GM21447 (cell line): ENCODE results near the gene CELSR2.

Source experiments
- ATAC-seq: cut with Tn5 transposase; IDR thresholded peaks from one replicate; pipeline ENCODE4 v1.9.1; 2021; ENCODE audit not compliant: unreplicated experiment

CELSR2 gene

GRCh38 chr1:109251277-109252166 lies 2.2 kb downstream of the CELSR2 start:
- ATAC-seq, result no peak

DNA sequence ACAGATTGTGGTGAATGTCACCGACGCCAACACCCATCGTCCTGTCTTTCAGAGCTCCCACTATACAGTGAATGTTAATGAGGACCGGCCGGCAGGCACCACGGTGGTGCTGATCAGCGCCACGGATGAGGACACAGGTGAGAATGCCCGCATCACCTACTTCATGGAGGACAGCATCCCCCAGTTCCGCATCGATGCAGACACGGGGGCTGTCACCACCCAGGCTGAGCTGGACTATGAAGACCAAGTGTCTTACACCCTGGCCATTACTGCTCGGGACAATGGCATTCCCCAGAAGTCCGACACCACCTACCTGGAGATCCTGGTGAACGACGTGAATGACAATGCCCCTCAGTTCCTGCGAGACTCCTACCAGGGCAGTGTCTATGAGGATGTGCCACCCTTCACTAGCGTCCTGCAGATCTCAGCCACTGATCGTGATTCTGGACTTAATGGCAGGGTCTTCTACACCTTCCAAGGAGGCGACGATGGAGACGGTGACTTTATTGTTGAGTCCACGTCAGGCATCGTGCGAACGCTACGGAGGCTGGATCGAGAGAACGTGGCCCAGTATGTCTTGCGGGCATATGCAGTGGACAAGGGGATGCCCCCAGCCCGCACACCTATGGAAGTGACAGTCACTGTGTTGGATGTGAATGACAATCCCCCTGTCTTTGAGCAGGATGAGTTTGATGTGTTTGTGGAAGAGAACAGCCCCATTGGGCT lies 3.0 kb downstream of the CELSR2 start:
- ATAC-seq, result no peak

DNA sequence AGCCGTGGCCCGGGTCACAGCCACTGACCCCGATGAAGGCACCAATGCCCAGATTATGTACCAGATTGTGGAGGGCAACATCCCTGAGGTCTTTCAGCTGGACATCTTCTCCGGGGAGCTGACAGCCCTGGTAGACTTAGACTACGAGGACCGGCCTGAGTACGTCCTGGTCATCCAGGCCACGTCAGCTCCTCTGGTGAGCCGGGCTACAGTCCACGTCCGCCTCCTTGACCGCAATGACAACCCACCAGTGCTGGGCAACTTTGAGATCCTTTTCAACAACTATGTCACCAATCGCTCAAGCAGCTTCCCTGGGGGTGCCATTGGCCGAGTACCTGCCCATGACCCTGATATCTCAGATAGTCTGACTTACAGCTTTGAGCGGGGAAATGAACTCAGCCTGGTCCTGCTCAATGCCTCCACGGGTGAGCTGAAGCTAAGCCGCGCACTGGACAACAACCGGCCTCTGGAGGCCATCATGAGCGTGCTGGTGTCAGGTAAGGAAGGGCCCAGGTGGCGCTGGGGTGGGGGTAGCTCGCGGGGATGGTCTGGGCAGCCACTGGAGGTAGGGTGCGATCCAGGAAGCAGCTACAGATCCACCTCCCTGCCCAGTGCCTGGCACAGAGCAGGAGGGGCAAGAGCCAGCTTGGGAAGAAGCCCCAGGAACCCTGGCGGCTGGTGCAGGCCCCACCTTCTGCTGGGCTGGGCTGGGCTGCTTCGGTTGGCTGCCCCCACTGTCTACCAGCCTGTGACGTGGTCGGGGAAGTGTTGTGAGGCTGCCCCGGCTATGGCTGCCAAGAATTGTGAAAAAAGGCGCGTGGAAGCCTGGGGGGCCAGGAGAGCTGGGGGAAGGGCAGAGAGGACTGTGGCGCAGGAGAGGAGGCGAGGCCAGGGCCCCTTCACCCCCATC lies 3.8 kb downstream of the CELSR2 start:
- ATAC-seq, result no peak

- ATAC-seq, result no peak
These were observed 4.7 kb downstream of the CELSR2 start for GRCh38 chr1:109253803-109254620.

- ATAC-seq, result no peak
These were observed 5.3 kb downstream of the CELSR2 start for GRCh38 chr1:109254621-109255096.

DNA sequence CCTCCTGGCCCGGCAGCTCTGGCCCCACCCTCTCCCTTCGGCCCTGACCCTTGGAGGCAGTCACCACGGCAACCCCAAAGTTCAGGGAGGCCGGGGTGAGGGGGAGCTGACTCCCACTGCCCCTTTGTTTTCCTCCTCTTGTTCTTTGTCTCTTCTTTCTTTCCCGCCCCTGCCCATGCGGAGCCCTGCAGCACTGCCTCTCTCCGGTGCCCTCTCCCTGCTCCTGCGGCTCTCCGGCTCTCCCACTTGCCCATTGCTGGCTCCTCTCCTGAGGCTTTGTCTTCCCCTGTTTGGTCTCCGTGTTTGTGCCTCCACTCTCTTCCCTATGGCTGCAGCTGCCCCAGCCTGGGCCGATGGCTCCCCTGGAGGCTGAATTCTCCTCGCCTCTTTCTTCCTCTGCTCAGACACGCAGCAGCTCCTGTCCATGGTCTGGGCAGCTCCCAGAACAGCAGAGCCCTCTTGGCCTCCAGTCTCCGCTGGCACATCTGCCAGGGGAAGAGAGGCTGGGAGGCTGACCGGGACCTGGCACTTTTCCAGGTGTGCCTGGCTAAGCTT lies 5.8 kb downstream of the CELSR2 start:
- no peak for ATAC-seq

GRCh38 chr1:109255678-109256077 lies 6.3 kb downstream of the CELSR2 start:
- ATAC-seq, result no peak

GRCh38 chr1:109256085-109256484 lies 6.7 kb downstream of the CELSR2 start:
- no peak for ATAC-seq

- ATAC-seq, result no peak
These were observed 7.8 kb downstream of the CELSR2 start for GRCh38 chr1:109256971-109257681.

- ATAC-seq, result no peak
These were observed 8.5 kb downstream of the CELSR2 start for GRCh38 chr1:109257682-109258421.

DNA sequence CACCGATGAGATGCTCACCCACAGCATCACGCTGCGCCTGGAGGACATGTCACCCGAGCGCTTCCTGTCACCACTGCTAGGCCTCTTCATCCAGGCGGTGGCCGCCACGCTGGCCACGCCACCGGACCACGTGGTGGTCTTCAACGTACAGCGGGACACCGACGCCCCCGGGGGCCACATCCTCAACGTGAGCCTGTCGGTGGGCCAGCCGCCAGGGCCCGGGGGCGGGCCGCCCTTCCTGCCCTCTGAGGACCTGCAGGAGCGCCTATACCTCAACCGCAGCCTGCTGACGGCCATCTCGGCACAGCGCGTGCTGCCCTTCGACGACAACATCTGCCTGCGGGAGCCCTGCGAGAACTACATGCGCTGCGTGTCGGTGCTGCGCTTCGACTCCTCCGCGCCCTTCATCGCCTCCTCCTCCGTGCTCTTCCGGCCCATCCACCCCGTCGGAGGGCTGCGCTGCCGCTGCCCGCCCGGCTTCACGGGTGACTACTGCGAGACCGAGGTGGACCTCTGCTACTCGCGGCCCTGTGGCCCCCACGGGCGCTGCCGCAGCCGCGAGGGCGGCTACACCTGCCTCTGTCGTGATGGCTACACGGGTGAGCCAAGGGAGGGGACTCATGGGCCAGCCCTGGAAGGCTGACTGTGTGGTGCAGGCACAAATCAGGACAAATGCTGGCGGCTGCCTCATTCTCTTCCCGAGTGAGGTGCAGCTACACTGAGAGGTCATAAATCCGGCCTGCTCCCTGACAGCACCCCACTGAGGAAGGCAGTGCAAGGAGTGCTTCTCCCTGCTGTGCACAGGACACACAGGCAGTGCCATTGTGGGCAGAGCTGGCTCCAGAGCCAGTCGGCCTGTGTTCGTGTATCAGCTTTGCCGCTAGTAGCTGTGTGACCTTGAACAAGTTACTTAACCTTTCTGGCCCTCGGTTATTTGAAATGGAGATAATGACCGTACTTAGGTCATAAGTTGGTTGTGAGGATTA lies 9.4 kb downstream of the CELSR2 start:
- no peak for ATAC-seq

DNA sequence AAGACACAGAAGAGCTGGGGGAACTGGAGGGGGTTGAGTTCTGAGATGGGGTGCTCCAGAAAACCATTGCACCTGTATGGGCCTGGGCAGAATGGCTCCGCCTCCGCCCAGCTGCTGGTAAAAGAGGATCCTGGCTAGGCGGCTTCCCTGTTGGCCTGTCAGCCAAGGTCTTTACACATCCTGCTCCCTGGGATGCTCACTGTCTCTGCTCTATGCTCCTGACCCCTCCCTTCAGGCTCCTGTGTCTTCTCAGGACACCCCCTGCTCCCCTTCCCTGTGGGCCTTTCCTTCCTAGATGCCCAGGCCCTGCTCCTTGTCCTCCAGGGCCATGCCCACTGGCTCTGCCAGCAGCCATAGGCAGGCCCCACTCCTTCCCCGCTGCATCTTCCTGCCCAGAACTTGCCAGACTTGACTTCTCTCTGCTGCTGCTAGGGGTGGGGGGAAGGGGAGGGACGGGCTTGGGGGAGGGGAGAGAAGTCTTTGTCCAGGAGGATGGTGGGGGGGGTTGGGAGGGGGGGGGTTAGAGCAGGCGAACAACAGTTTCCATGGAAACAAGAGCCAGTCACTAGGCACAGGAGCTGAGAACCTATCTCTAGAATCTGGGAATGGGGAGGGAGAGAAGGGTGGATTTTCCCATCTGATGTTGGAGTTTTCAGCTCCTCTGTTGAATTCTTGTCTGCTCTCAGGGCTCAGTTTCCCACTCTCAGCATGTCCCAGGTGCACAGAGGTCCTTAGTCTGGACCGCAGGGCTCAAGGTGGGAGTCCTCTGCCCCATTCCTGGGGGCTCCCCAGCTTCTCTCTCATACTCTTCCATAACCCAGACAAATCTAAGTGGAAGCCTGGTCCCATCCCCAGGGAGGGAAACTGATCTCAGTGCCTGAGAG lies 10.6 kb downstream of the CELSR2 start:
- ATAC-seq, result no peak

DNA sequence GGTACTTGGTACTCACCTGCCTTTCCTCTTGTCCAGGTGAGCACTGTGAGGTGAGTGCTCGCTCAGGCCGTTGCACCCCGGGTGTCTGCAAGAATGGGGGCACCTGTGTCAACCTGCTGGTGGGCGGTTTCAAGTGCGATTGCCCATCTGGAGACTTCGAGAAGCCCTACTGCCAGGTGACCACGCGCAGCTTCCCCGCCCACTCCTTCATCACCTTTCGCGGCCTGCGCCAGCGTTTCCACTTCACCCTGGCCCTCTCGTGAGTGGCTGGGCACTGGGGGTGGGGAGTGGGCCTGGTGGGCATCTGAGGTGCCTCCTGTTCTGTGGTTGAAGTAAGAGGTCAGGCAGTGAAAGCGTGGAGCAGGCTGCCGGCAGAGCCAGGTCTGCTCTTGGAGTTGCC lies 11.7 kb downstream of the CELSR2 start:
- no peak for ATAC-seq

GRCh38 chr1:109261578-109261977 lies 12.2 kb downstream of the CELSR2 start:
- ATAC-seq, result no peak

GRCh38 chr1:109262231-109263055 lies 13.1 kb downstream of the CELSR2 start:
- ATAC-seq, result no peak

- no peak for ATAC-seq
These were observed 13.9 kb downstream of the CELSR2 start for GRCh38 chr1:109263234-109263596.
